CMK (cell line): Measurements from ENCODE around the gene MYO1D.
"Not testable (repeated sequence)": the region's sequence is repeated elsewhere in the genome, so short reads cannot be mapped to it uniquely, and the experiment has no call there.

ENCODE experiments used
- DNase-seq: peaks from one replicate; pipeline ENCODE4 v3.0.0-alpha.2; 2010; ENCODE audit warnings: low read depth

MYO1D gene

DNA sequence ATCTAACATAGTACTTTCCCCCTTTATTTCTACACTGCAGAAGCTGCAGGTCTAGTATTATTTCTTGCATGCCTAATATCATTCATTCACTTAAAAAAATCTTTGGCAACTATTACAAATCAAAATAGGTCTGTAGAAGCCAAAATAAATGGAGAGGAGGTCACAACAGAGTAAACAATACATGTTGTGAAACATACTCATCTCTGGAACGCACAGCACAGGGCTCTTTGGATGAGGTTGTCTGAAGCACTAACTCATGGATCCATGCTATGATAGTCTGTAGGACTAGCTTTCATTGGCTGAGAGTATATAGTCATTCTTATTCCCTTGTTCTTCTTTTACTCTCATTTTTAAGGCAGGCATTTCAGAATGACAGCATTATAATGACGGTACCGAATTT lies 21.3 kb downstream of the MYO1D start:
- DNase-seq = no peak

GRCh38 chr17:32854832-32855389 lies 22.0 kb downstream of the MYO1D start:
- no peak for DNase-seq

DNA sequence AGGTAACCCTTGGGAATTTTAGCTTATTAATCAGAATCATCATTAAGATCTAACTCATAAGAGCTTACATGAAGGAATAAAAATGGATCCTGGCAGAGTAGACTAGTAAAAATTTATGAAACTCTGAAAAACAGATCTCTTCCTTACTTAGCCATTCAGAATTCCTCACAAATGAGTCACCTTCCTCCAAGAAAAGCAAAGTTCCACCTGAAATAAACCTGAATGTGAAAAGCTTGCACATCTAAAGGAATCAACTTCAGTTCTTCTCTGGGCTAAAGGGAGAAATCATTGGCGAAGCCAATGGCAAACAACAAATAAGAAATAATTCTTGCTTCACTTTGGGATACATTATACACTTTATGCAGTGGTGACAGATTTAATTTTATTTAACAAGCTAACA lies 22.7 kb downstream of the MYO1D start:
- DNase-seq = no peak

GRCh38 chr17:32852811-32853210 lies 24.1 kb downstream of the MYO1D start:
- no peak for DNase-seq

GRCh38 chr17:32849879-32850278 lies 27.0 kb downstream of the MYO1D start:
- no peak for DNase-seq

- no peak for DNase-seq
These were observed 28.9 kb downstream of the MYO1D start for GRCh38 chr17:32847977-32848376.

DNA sequence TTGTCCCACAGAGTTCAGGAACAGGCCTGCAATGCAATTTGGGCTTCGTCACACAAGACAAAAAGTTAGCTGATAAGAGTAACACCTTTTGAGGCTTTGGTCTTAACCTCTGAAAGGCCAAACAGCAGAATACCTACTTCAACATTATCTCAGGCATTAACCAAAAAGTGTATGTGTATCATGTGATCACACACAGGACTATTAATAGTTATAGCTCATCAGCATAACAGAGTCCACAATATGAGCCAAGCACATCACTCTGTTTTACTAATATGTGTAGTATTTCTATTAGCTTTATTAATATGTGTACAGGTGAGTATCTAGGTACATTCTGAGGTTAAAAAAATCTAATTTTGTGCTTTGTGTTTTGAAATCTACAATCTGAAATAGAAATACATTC lies 30.8 kb downstream of the MYO1D start:
- DNase-seq = no peak

GRCh38 chr17:32840241-32840640 lies 36.7 kb downstream of the MYO1D start:
- no peak for DNase-seq

GRCh38 chr17:32836527-32836926 lies 40.4 kb downstream of the MYO1D start:
- no peak for DNase-seq

DNA sequence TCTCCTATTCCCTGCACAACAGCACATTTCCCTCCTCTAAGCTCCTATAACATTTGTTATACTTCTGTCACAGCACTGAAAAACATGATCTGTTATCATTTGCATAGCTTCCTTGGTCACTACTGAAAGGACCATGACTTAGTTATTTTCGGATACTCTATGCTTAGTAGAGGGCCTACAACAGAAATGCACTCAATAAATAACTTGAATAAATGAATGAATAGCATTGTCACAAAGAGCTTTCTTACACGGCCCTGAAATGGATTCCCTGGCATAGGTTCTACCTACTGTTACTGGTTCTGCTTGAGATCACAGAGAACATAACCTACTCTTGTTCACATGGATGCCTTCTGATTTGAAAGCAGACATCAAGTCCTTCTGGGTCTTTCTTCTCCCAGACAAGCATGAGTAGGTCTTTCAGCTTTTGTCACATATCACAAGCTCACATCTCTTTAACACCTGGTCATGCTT lies 41.6 kb downstream of the MYO1D start:
- no peak for DNase-seq

DNA sequence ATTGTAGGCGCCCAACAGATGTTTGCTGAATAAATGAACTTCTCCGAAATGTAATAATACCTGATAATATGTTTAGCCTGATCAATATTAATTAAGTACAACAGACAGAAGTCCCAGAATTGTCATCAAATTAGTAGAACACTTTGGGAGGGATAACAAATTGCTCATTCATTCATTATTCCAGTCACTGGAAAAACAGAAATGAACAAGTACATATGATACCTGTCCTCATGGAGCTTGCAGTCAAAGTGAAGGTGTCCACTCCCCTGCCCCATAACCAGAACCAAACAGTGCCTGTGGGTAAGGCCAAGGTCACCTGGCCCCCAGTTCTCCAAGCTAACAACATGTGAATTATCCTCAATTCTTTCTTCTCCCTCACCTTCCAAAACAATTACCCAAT lies 42.8 kb downstream of the MYO1D start:
- DNase-seq = no peak

DNA sequence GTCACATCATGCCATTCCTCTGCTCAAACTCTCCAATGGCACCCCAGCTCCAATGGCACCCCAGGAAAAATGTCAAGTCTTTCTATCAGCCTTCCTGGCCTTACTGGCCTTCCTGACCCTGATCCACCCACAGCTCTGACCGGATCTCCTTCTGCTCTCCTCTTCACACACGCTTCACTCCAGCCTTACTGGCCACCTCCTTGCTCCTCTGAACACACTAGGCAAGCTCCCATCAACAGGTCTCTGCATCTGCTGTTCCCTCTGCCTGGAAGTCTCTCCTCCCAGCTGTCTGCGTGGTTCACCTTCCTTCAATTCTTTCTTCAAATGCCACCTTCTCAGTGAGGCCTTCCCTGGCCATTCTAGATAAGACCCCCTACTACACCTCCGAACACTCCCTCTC lies 43.4 kb downstream of the MYO1D start:
- no peak for DNase-seq

DNA sequence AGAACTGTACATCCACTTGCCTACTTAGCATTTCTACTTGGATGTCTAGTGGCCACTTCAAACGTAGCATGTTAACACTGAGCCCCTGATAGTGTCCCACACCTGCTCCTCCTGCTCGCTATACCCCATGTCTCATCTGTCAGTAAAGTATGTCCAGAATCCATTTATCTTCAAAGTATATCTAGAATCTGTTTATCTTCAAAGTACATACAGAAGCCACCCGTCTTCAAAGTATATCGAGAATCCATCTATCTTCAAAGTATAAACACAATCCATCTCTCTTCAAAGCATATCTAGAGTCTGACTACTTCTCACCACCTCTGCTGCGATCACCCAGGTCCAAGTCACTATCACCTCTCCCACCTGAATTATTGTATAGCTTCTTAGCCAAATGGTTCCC lies 43.8 kb downstream of the MYO1D start:
- DNase-seq = no peak

GRCh38 chr17:32831627-32832243 lies 45.2 kb downstream of the MYO1D start:
- DNase-seq = no peak

DNA sequence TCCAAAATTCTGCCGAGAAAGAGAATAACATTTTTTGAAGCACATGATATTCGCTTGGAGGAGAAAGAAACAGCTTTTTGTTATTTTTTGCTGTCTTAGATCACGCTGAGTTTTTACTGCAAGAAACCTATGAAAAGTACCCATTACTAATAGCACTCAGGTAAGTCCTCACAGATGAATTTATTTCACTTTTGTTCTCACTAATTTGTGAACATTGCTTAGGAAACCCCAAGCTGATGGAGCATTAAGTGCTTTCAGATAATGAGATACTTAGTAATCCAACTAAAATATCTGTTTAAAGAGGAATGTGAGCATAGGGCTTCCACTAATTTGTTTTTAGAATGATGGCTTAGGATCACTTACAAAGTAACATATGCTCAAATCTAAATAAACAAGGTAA lies 45.7 kb downstream of the MYO1D start:
- no peak for DNase-seq

DNA sequence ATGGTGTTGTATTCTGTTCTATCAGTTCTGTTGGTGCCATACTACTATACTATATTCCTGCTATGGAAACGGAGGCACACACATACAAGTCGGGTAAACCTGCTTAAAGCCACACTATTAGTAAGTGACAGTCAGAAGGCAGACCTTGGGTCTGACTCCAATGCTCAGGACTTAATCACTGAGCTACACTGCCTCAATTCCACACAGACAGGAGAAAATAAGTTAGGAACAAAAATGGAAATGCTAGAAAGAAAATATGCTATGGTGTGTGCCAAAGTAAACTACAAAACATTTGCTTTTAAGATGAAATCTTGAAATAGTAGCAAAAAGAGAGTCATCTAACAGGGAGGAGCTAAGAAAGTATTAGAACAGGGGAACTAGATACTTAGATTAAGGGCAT lies 48.1 kb downstream of the MYO1D start:
- no peak for DNase-seq

DNA sequence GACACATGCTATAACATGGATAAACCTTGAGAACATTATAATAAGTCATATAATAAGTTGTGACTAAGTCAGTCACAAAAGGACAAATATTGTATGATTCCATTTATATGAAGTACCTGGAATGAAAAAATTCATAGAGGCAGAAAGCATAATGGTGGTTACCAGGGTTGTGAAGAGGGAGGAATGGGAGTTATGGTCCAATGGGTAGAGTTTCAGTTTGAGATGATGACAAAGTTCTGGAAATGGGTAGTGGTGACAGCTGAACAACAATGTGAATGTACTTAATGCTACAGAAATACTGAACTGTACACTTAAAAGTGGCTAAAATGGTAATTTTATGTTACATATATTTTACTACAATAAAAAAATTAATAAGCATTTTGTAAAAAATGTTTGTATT lies 49.7 kb downstream of the MYO1D start:
- no peak for DNase-seq

GRCh38 chr17:32826076-32826475 lies 50.8 kb downstream of the MYO1D start:
- DNase-seq = no peak

DNA sequence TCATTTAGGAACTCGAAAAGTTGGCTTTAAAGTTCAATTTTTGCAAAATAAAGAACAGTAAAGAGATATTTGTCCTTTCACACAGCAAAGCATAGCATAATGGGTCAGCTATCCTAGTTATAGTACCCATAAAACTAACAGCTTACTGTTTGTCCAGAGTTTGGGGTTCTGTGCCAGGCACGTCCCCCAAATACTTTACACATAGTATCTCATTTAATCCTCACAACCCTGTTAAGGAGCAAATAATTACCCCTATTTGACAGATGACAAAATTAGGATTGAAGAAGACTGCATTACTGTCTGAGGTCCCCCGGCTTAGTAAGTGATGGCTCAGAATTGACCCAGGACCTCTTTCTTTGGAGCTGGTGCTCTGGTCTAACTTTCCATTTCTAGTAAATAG lies 52.6 kb downstream of the MYO1D start:
- DNase-seq = no peak

DNA sequence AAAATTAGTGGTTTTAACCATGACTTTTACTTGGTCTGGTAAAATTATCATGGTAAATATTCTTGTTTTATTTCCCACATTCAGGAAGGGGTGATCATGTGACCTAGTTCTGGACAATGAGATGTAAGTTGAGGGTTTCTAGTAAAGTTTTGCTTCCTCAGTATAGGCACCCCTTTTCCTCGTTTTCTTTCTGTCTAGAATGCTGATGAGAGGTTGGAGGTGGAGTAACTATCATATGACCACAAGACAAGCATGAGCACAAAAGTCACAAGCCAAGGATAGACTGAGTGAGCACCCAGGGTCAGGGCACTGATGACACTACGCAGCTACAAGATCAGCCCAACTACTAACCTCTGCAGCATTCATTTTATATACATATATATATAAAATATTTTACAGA lies 53.9 kb downstream of the MYO1D start:
- DNase-seq = no peak

DNA sequence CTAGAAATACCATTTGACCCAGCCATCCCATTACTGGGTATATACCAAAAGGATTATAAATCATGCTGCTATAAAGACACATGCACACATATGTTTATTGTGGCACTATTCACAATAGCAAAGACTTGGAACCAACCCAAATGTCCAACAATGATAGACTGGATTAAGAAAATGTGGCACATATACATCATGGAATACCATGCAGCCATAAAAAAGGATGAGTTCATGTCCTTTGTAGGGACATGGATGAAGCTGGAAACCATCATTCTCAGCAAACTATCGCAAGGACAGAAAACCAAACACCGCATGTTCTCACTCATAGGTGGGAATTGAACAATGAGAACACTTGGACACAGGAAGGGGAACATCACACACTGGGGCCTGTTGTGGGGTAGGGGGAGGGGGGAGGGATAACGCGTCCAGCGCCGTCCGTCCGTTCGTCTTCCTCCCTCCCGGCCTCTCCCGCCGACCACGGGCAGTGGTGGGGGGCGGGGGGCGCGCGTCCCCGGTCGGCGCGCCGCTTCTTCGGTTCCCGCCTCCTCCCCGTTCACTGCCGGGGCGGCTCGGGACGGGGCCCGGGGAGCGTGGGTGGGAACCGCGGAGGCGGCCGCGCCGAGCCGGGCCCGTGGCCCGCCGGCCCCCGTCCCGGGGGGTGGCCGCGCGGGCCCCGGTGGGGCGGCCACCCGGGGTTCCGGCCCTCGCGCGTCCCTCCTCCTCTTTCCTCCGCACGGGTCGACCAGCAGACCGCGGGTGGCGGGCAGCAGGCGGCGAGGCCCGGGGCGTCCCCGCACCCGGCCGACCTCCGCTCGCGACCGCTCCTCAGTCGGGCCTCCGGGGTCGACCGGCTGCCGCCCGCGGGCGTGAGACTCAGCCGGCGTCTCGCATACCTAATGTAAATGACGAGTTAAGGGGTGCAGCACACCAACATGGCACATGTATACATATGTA lies 54.7 kb downstream of the MYO1D start:
- not testable (repeated sequence) for DNase-seq

DNA sequence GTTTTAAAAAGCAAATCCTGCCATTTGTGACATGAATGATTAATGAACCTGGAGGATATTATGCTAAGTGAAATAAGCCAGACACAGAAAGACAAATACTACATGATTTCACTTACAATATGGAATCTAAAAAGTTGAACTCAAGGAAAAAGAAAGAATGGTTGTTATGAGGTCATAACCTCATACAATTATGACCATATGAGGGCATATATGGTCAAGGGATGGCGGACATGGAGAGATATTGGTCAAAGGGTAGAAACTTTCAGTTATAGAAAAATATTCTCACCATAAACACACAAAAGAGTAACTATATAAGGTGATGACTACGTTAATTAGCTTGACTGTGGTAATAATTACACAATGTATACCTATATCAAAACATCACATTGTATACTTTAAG lies 56.5 kb downstream of the MYO1D start:
- no peak for DNase-seq

- no peak for DNase-seq
These were observed 57.1 kb downstream of the MYO1D start for GRCh38 chr17:32819787-32820186.
